Stimulated activated CD8-positive, alpha-beta memory T cell treated with anti-CD3 and anti-CD28 coated beads, Interleukin-2, amount 100 ng/mL, for 48 hours (primary cell): ENCODE results near the gene PLOD3.

Experiments used
- DNase-seq, 2 donors: peaks; one replicate each; pipeline ENCODE4 v3.0.0-alpha.2; 2020; ENCODE audit warnings: low read depth in 2 of 2

Gene PLOD3

GRCh38 chr7:101239191-101239950 is 22.0 kb upstream of the PLOD3 start:
- no peak for DNase-seq

- no peak for DNase-seq
Measured at GRCh38 chr7:101238226-101239182, 21.1 kb upstream of the PLOD3 start.

DNA sequence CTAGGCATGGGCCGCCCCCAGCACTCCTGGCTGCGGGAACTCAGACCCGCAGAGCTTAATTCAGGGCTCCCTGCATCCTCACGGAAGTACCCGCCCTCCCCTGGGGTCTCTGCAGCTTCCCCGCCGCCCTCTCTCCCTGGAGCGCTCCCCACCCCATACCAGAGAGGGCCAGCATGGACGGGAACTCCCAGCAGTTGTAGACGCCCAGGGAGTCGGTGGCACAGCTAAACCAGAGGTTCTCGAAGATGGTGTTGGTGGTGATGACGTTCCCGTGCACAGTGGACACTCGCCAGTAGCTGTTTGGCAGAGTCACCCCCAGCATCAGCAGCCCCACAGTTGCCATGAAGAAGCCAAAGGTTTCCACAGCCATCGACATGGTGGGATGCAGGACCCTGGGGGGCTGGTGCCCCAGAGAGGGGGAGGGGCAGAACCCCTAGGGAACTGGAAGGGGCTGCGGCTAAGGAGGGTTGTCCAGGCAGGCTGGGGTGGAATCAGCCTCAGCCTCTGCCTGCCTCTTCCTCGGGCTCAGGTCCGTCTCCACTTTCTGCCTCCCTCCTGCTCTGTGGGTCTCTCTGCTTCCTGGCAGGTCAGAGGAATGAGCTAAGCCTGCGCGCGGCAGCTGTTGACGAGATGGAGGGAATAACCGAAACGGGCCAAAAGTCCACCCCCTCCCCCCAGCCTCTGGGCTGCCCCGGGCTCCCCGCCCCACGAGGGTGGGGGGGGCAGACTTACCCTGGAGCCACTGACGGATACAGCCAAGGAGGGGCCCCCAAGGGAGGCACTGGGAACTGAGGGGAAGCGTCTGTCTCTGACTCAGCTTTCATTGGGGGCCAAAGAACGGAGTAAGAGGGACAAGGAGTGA is 20.1 kb upstream of the PLOD3 start, which contains the start of gene CLDN15:
CLDN15 (minus strand) TSS at position 597 of the 862 bp plus-strand sequence; CDS start at position 376, 221 bp downstream.
- DNase-seq: no peak

GRCh38 chr7:101236292-101236835 is 19.0 kb upstream of the PLOD3 start:
- DNase-seq: no peak

GRCh38 chr7:101235522-101235921 is 18.1 kb upstream of the PLOD3 start:
- DNase-seq: no peak

GRCh38 chr7:101235050-101235449 is 17.7 kb upstream of the PLOD3 start:
- DNase-seq: no peak

DNA sequence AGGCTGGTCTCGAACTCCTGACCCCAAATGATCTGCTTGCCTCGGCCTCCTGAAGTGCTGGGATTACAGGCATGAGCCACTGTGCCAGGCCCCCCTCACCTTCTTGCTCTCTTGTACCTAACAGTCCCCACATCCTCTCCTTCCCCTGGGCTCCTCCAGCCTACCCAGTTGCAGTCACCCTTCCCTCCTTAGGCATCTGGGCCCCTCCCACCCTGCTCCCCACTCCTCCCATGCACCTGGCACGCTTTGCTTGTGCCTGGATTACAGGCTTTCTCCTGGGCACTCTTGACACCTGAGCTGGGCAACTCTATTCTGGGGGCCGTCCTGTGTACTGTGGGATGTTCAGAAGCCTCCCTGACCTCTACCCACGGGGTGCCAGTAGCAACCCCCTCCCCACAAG is 17.3 kb upstream of the PLOD3 start:
- no peak for DNase-seq

- no peak for DNase-seq
Measured at GRCh38 chr7:101233907-101234547, 16.6 kb upstream of the PLOD3 start.

DNA sequence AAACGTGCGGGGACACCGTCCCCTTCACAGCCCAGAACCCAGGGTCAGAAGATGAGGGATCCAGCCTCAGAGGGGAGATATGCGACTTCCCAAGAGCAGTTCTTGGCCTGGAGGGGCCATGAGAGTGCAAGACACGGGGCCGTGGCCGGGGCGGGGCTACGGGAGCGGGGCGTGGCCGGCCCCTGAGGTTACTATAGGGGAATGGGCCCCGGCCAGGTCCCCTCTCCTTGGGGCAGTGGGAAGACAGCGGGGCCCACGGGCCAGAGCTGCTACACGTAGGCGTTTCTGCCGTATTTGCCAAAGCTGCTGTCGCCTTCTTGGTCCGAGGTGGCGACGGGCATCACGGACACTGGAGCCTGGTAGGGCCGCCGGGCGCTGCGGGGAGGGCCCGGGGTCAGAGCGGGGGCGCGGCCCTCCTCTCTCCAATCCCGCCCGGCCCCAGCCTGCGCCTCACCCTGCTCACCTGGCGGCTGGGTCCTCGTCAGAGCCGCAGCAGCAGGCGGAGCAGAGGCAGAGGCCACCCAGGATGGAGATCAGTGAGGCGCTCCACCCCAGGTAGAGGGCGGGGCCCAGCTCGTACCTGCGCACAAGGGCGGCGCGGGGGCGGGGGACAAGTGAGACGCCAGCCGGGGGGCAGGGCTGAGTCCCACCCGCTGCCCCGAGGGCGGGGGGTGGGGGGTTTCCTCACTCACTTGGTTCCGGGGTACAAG is 14.9 kb upstream of the PLOD3 start:
- no peak for DNase-seq

- DNase-seq: no peak
Measured at GRCh38 chr7:101231644-101232043, 14.3 kb upstream of the PLOD3 start.

DNA sequence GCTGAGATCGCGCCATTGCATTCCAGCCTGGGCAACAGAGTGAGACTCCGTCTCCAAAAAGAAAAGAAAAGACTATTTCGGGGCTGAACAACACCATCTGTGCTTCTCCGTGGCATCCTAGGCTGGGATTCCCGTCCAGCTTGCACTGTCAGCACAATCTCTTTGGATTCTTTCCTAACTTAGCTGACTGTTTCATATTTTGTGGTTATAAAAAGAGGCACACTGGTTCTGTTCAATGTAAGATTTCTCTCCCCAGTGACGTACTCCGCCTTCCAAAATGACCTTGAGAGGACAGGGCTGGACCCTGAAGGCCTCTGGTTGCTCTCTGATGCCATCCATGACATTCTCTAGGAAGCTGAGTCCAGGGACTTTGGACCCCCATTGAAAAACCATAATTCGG is 9.3 kb upstream of the PLOD3 start:
- no peak for DNase-seq

GRCh38 chr7:101225650-101226049 is 8.3 kb upstream of the PLOD3 start:
- DNase-seq: no peak

DNA sequence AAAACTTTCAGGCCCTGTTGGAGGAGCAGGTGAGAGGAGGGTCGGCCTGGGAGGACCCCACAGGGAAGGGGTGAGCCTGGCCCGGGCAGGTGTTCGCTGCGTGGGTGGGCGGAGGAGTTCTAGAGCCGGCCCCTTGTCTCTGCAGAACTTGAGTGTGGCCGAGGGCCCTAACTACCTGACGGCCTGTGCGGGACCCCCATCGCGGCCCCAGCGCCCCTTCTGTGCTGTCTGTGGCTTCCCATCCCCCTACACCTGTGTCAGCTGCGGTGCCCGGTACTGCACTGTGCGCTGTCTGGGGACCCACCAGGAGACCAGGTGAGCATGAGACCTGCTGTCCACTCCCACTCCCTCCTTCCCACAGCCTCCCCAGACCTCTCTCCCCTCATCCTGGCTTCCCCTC is 6.1 kb upstream of the PLOD3 start:
- no peak for DNase-seq

- no peak for DNase-seq
Measured at GRCh38 chr7:101222275-101222830, 5.0 kb upstream of the PLOD3 start.

GRCh38 chr7:101220295-101220694 is 2.9 kb upstream of the PLOD3 start:
- DNase-seq: no peak

DNA sequence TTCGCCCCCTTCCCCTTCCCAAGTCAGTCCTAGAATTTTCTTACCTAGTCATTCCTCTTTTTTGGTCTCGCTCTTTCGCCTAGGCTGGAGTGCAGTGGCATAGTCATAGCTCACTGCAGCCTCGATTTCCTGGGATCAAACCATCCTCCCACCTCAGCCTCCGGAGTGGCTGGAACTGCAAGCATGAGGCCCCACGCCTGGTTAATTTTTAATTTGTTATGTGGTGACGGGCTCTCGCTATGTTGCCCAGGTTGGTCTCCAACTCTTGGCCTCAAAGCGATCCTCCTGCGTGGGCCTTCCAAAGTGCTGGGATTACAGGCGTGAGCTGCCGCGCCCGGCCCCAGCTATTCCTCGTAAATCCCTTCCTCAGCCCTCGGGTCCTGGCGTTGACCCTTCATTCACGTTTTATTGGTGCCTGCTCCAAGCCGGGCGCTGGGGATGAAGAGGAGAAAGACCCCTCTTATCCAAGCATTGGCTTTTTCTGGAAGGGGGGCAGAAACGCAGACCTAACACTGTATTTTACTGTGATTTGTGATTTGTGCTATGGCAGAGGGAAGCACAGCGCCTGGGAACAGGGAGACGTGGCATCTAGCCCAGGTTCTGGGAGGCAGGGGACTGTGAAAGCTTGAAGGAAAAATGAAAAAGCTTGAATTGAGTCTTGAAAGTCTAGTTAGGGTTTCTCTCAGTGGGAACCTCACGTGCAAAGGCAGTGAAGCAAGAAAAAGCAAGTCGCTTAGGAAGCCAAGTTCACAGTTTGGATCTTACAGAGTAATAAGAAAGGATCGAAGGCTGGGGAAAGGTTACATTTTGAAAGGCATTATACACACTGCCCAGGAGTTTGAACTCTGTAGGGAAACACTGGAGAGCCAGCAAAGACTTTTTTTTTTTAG is 1.1 kb upstream of the PLOD3 start:
- DNase-seq: no peak

- DNase-seq: no peak
Measured at GRCh38 chr7:101216860-101217387, 457 bp downstream of the PLOD3 start.

DNA sequence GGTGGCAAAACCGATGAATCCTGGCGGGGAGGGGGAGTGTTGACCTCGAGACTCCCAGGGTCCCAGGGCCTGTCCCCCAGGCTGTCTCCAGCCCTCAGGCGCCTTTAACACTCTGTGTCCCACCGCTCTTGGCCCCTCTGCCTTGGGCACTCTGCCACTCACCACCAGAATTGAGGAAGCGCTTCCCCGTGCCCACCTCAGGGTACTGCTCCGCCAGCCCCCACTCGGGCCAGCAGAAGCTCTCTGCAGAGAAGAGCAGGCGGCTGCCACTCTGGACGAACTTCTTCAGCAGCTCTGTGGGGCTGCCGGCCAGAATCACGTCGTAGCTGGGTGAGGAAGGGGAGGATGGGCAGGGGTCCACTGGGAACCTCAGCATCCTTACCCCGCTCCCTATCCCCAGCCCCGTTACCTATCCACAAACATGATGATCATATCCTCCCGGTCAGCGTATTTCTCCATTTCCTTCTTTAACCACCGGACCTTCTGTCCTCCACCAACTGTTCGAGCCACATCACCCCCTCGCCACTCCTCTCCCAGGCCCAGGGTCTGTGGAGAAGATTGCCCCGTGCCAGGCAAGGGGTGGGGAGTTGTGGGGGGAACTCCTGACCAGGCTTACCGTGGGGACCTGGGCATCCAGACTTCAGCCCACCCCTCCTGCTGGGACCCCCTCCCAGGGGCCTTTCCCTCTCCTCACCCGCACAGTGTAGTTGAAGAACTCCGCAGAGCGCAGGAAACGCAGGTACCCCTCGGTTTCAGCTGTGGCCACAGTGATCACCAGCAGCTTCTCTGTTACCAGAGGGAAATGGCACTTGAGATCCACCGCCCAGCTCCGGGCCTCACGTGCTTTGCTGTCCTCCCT is 1.2 kb downstream of the PLOD3 start:
- no peak for DNase-seq
